Stimulated activated CD4-positive, alpha-beta T cell treated with anti-CD3 and anti-CD28 coated beads, TNF-alpha, amount 100 ng/mL, for 48 hours (primary cell): Measurements from ENCODE around the gene NPL.

ENCODE experiments used
- DNase-seq, 3 donors: peaks; one replicate each; pipeline ENCODE4 v3.0.0-alpha.2; 2020; ENCODE audit warnings: low read depth in 3 of 3

NPL gene

GRCh38 chr1:182816863-182817262 is 27.3 kb downstream of the NPL start:
- DNase-seq, result no peak

GRCh38 chr1:182817802-182818201 is 28.2 kb downstream of the NPL start:
- DNase-seq, result no peak

GRCh38 chr1:182823220-182823619 is 33.6 kb downstream of the NPL start:
- DNase-seq, result no peak

GRCh38 chr1:182826892-182827291 is 37.3 kb downstream of the NPL start:
- DNase-seq, result no peak

GRCh38 chr1:182829285-182829932 is 39.8 kb downstream of the NPL start:
- DNase-seq, result no peak

GRCh38 chr1:182833271-182833670 is 43.7 kb downstream of the NPL start:
- no peak for DNase-seq

GRCh38 chr1:182834326-182834725 is 44.8 kb downstream of the NPL start:
- no peak for DNase-seq

GRCh38 chr1:182835806-182836205 is 46.2 kb downstream of the NPL start:
- no peak for DNase-seq

GRCh38 chr1:182839209-182840066 is 49.9 kb downstream of the NPL start, which contains the start of gene DHX9:
TSS of gene DHX9 (plus strand) at chr1:182839347. CDS start at chr1:182842567, 3,220 bp downstream.
- peak; percentile 87 to 92 (median 89) for DNase-seq

- DNase-seq, result no peak
Observed at GRCh38 chr1:182841368-182841988, 51.9 kb downstream of the NPL start.

- no peak for DNase-seq
Observed at GRCh38 chr1:182842265-182842664, 52.7 kb downstream of the NPL start.

- no peak for DNase-seq
Observed at GRCh38 chr1:182845379-182845778, 55.8 kb downstream of the NPL start.

GRCh38 chr1:182845894-182846293 is 56.3 kb downstream of the NPL start:
- no peak for DNase-seq

- no peak for DNase-seq
Observed at GRCh38 chr1:182847105-182847504, 57.5 kb downstream of the NPL start.

GRCh38 chr1:182848736-182849135 is 59.2 kb downstream of the NPL start:
- DNase-seq, result no peak

GRCh38 chr1:182850319-182850718 is 60.7 kb downstream of the NPL start:
- no peak for DNase-seq

GRCh38 chr1:182851825-182852224 is 62.3 kb downstream of the NPL start:
- no peak for DNase-seq

- DNase-seq, result no peak
Observed at GRCh38 chr1:182855911-182856310, 66.3 kb downstream of the NPL start.

GRCh38 chr1:182857212-182857611 is 67.6 kb downstream of the NPL start:
- no peak for DNase-seq

- no peak for DNase-seq
Observed at GRCh38 chr1:182860658-182861057, 71.1 kb downstream of the NPL start.

- DNase-seq, result no peak
Observed at GRCh38 chr1:182861994-182862393, 72.4 kb downstream of the NPL start.

- no peak for DNase-seq
Observed at GRCh38 chr1:182862827-182863226, 73.3 kb downstream of the NPL start.

GRCh38 chr1:182863940-182864339 is 74.4 kb downstream of the NPL start:
- DNase-seq, result no peak
